GM18502 (cell line): ENCODE measurements around the gene SEC24B.
"Not testable (repeated sequence)": the region's sequence is repeated elsewhere in the genome, so short reads cannot be mapped to it uniquely, and the experiment has no call there.

Experiments used
- ATAC-seq: cut with Tn5 transposase; IDR thresholded peaks from one replicate; pipeline ENCODE4 v1.9.1; 2021; ENCODE audit warnings: mild to moderate bottlenecking; ENCODE audit not compliant: unreplicated experiment, poor library complexity

Gene SEC24B

DNA sequence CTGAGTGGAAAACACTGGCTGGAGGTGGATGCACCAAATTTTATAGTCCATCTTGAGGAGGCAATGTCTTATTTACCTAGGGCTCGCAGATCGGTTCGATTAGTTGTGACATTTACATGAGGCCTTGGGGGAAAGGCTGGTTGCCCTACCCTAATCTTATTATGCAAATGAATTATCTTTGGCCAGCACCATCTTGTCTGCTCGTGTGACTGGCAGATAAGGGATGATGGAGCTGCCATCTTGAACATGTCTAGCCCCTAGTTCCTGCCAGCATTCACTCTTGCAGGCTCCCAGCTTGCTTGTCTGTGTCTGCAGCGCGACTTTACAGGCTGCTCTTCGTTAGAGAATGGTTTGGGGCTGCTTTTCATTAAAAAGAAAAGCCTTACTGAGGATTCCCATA is 61.9 kb downstream of the SEC24B start:
- ATAC-seq = no peak

DNA sequence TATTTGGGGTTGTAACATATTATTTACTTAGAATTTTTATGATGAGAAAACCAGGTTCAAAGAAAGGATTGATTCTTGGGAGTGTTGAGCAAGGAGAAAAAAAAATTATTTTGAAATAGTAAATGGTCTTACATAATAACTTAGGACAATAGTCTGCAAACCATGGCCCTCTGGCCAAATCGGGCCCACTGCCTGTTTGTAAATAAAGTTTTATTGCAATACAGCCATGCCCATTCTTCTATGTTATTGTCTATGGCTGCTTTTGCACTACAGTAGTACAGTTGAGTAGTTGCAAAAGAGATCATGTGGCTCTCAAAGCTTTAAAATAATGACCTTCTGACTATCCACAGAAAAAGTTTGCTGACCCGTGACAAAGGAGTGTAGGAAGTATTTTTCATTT is 63.3 kb downstream of the SEC24B start:
- no peak for ATAC-seq

DNA sequence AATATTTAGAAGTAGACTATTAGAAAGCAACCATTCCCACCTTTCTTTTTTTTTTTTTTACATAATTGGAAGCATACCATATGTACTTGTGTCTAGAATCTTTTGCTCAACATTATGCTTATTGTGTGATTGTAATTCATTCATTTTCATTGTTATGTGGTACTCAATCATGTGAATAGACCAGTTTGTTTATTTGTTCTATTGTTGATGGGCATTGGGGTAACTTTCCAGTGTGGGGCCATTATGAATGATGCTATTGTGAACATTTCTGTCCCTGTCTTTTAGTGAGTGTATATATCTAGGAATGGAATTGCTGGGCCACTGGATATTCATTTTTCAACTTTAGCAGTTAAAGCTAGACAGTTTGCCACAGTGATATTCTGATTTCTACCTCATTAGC is 63.9 kb downstream of the SEC24B start:
- ATAC-seq = no peak

DNA sequence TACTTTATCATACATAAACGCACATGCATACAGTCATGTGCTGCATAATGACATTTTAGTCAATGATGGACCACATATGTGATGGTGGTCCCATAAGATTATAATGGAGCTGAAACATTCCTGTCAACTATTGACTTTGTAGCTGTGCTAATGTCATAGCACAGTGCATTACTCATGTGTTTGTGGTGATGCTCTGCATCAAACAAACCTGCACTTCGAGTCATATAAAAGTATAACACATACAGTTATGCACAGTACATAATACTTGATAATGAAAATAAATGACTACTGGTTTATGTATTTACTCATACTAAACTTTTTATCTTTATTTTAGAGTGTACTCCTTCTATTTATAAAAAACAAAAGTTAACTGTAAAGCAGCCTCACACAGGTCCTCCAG is 65.9 kb downstream of the SEC24B start:
- no peak for ATAC-seq

DNA sequence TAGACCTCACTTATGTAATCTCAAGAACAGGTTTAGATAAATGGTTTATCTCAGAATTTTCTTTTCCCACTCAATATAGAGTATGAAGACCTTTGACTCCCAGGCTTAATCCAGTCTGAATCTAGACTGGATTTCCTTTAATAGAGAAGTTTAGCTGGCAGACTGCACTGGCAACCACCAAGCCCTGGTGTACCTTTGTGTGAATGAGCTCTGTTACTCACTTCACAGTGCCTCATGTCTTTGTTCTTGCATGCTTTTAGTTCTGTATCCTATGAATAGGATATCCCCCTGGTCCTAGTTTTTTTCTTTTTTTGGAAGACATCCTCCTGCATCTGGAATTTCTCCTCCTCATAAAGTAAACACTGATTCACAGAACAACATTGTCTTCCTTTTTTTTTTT is 73.3 kb downstream of the SEC24B start:
- no peak for ATAC-seq

DNA sequence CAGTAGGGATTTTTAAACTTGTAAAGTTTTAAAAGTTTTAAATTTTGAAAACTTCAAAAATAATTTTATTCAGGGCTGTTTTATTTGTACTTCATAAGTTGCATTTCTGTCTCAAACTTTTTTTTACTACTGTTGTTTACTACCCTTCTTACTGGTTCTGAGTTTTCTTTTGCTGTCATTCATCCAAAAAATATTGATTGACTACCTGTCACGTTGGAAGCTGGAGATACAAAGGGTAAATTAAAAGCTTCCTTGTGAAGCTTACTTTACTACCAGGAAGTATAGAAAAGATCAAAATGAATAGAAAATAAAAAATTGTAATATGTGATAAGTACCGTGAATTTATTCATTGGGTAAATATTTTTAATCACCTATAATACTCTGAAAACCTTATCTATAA is 77.1 kb downstream of the SEC24B start:
- ATAC-seq = no peak

DNA sequence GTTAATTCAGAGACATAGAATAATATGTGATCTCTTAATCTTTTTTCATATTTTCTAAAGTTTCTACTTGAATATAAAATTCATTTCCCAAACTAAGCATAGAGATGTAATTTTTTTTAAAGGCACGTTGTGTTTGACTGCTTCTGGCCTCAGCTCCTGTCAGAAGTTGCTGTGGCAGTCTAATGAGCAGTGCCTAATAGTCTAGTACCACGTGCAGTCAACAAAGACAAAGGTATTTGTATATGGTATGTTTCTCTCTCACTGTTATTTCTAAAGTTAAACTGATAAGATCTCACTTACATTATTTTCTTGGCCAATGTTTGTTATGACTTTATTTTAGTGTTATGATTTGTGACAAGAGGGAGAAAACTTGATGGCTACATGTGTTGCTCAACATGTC is 77.8 kb downstream of the SEC24B start:
- ATAC-seq = no peak

DNA sequence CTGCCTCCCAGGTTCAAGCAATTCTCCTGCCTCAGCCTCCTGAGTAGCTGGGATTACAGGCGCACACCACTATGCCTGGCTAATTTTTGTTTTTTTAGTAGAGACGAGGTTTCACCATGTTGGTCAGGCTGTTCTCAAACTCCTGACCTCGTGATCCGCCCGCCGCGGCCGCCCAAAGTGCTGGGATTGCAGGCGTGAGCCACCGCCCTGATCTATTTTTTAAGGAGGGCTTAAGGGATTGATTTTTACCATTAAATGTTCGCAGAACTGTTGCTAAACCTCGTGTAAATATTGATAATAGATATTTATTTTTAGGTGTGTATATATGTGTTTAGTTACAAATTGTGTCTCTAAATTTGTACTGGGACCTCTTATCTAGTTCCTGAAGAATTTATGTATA is 79.8 kb downstream of the SEC24B start:
- ATAC-seq = not testable (repeated sequence)

DNA sequence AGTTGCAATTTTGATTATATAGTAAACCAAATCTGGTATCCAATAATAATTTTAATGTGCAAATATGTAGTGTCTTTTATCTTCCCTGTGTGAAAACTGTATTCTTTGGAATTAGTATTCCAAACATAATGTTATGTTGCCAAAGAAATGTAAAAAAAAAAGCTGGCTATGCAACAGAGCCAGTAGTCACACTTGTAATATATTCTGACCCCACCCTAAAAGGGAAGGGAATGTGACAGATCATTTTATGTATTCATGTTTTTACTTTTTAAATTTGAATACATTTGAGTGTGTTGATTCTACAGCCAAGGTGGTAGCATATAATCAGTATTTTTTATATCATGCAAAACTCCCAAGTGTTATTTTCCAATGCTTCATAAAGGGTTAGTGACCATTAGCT is 98.6 kb downstream of the SEC24B start:
- ATAC-seq = no peak

DNA sequence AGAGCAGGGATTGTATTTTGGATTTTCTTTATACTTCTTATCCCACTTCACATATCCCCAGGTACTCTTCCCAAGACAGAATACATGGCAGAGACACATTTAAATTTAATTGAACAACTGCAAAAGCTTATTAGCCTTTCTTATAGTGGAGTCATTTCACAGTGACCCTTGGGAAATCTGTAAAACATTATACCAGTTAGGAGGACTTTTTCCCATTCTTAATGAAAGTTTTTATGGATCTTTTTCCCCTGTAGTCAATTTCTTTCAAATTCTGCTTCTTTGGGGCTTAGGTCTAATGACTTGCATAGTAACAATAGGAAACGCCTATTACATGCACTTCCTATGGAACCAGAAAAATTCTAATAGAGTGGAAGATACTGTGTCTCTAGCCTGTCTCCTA is 111.8 kb downstream of the SEC24B start:
- no peak for ATAC-seq

DNA sequence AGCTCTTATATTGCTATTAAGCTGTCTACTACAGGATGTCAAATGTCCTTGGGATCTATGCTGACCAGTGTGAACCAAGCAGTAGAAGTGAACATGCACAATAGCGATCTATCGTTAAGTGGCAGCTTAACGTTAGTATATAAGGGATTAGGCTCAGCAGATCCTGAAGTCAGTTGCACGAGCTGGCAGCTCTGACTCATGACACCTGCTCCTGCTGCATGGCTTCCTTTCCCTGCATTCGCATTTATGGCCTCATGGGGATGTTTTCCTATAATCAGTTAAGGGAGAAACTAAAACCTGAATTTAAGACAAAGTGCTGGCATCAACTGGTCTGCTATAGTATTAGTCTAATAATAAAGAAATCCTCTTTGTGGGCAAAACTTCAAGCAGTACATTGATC is 113.8 kb downstream of the SEC24B start:
- no peak for ATAC-seq

DNA sequence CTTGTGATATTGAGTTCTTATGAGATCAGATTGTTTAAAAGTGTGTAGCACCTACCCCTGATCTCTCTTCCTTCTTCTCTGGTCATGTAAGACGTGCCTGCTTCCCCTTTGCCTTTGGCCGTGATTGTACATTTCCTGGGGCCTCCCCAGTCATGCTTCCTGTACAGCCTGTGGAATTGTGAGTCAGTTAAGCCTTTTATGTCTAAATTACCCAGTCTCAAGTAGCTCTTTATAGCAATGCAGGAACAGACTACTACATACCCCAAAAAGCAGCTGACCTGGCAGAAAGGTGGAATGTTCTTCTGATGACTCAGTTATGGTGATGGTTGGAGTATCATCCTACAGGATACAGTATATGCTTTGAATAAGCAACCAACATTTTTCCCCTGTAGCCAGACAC is 115.0 kb downstream of the SEC24B start:
- no peak for ATAC-seq

DNA sequence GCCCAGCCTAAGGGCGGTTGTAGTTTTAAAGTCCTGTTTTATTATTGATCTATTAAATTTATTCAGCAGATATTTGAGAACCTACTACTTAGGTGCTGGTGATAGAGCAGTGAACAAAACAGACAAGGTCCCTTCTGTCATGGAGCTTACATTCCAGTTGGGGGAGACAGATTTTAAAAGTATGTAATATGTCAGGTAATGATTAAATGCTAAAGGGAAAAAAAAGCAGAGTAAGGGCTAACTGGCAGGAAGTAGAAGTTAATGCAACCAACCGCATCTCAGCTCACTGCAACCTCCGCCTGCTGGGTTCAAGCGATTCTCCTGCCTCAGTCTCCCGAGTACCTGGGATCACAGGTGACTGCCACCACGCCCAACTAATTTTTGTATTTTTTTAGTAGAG is 118.6 kb downstream of the SEC24B start:
- no peak for ATAC-seq

DNA sequence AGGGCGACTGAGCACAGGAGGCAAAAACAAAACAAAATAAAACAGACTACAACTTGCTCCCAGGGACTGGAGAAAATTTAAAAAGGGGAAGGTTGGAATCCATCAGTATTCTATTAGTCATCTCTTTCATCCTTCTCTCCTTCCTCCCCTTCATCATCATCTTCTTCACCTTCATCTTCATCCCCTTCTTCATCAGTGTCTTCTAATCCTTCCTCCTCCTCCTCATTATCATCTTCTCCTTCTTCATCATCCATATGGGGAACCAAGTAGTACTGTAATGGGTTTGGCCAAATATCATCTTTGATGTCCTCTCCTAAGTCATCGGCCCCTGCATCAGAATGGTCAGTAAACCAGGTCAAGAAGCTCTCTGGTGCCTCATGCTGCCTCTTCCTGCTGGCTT is 119.5 kb downstream of the SEC24B start:
- ATAC-seq = no peak

DNA sequence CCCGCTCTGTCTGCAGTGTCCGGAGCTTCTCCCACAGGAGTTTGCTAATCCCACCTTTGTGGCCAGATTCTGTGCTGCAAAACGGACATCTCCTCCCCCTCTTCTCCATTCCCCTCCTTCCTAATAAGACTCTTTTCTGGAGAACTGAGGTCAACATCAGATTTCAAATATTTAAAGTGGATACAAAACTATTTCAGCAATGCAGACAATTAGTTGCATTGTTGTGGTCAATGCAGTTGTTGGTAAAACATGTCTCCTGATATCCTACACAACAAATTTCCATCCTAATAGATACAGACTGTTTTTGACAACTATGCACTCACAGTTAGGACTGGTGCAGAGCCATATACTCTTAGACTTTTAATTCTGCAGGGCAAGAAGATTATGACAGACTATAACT is 121.4 kb downstream of the SEC24B start:
- ATAC-seq = no peak

DNA sequence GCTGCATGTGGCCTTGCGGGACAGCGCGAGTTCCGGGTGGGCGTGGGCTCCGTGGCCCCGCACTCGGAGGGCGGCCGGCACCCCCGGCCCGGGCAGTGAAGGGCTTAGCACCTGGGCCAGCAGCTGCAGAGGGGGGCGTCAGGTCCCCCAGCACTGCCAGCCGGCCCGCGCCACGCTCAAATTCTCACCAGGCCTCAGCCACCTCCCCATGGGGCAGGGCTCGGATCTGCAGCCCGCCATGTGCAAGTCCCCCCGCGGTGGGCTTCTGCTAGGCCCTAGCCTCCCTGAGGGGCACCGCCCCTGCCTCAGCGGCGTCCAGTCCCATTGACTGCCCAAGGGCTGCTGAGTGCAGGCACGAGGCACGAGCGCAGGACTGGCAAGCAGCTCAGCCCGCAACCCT is 123.8 kb downstream of the SEC24B start:
- no peak for ATAC-seq

DNA sequence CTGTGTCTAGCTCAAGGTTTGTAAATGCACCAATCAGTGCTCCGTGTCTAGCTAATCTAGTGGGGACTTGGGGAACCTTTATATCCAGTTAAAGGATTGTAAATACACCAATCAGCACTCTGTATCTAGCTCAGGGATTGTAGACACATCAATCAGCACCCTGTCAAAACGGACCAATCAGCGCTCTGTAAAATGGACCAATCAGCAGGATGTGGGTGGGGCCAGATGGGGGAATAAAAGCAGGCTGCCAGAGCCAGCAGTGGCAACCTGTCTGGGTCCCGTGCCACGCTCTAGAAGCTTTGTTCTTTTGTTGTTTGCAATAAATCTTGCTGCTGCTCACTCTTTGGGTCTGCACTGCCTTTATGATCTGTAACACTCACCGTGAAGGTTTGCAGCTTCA is 124.5 kb downstream of the SEC24B start:
- not testable (repeated sequence) for ATAC-seq

DNA sequence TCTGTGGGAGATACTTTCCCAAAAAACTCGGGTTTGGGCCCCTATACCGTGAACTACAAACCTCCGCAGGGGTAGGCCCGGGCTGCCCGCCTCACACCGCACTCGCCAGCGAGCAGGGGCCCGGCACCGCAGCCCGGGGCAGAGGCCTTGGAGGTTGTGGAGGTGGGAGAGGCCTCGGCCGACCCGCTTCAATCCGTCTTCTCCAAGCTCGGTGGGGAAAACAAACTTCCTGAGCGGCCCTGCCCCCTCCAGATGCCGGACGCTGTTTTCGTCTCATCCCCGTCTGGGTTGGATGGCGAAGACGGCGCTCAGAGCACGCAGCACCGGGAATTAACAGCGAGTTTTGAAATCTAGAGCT is 126.0 kb downstream of the SEC24B start:
- peak; percentile 31 for ATAC-seq

DNA sequence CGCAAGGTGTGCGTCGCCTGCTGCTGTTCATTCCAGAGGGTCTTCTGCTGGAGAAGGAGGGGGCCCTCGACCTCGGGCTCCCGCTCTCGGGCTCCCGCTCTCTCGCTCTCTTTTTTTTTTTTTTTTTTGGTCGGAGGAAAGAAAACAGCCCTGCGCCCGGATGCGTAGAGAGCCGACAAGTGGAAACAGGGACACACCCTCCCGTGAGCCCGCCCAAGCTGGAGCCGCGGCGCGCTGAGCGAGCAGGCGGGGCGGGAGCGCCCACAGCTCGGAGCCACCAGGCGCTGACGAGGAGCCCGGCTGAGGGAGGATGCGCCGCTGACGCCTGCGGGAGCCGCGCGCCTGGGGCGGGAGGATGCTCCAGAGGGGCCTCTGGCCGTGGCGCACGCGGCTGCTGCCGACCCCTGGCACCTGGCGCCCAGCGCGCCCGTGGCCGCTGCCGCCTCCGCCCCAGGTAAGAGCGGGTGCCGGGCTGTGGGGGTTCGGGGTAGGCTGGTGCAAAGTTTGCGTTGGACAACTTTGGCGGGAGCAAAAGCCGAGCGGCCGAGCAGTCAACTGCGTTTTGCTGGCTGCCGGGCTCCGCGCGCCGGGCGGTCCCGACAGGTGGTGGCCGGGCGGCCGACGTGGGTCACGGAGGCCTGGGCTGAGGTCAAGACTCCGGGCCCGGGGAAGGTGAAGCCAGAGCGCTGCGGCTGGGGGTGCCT is 126.5 kb downstream of the SEC24B start, which contains the start of gene MCUB:
Gene MCUB (plus strand): TSS at position 264 of the 704 bp plus-strand sequence. CDS start 92 bp downstream, at position 356.
- ATAC-seq = peak; percentile 92

DNA sequence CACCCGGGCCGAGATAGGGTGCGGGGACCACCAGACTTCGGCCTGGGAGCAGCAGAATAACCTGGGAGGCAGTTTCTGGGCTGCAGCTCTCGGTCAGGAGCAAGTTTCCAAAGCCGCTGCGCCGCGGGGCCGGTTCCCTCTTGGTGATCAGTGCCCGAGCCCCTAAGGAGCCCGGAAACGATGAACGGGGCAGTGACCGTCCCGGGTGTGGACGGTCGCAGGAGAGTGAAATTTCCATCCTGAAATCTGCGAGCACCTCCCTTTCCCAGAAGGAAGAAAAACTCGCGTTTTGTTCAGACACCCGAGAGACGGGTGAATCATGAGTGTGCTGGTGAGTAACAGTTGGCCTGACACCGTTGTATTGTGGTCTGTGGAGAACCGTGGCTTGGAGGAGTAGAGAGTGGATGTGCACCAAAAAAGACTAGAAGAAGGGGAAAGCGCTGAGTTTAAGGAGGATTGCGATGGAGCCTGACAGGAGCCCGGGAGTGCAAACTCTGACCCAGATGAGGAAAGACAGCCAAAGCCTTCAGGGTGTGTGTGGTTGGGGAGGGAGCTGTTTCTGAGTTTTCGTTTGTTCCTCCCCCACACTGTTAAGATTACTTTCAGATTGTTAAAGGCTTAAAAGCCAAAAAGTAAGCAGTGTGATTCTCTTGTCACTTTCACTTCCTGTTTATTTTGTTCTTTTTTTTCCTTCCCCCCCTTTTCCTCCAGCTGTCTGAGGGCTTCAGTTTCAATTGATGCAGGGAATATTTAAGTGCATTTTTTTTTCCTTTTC is 127.3 kb downstream of the SEC24B start:
- peak; percentile 71 for ATAC-seq

DNA sequence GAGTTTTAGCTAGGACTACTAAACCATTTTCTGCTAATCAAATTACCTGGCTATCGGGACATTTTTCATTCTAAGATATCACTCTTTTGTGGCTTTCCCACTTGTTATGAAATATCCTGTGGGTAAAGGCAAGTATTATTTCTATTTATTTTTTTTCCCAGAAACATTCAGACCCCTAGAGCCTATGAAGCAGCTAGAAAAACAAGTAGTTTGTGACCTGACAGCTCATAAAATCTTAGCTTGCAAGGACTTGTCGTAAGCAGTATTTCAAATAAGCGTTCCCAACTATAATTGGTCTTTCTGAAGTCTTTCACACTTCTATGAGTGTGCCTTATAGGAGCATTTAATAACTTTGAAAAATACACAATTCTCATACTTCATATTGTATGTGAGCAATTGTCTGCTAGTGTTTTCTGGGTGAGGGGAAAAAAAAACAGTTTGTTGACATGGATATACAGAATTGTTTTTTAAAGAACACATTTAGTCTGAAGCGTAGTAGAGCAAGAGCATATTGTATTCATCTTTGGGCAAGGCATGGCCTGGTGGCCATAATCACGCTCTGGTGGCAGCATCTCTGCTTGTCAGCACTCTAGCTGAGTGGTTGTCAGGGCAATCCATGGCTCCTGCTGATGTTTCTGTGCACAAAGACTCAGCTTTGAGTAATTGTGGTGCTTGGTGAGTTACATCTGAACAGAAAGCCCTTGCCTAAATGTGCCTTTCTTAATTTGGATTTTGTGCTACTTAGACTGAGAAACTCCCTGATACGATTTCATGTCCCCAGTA is 129.0 kb downstream of the SEC24B start:
- ATAC-seq = no peak
